Hematopoietic multipotent progenitor cell treated with erythropoietin and hydrocortisone succinate and interleukin-3 and kit ligand, for 8 days (in vitro differentiated cells): Measurements from ENCODE around the gene CYP1A2.
"Not testable (repeated sequence)": the region's sequence is repeated elsewhere in the genome, so short reads cannot be mapped to it uniquely, and the experiment has no call there.

Experiments
- DNase-seq: peaks from one replicate; pipeline ENCODE4 v3.0.0-alpha.2; 2015

CYP1A2 gene, protein sequence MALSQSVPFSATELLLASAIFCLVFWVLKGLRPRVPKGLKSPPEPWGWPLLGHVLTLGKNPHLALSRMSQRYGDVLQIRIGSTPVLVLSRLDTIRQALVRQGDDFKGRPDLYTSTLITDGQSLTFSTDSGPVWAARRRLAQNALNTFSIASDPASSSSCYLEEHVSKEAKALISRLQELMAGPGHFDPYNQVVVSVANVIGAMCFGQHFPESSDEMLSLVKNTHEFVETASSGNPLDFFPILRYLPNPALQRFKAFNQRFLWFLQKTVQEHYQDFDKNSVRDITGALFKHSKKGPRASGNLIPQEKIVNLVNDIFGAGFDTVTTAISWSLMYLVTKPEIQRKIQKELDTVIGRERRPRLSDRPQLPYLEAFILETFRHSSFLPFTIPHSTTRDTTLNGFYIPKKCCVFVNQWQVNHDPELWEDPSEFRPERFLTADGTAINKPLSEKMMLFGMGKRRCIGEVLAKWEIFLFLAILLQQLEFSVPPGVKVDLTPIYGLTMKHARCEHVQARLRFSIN

DNA sequence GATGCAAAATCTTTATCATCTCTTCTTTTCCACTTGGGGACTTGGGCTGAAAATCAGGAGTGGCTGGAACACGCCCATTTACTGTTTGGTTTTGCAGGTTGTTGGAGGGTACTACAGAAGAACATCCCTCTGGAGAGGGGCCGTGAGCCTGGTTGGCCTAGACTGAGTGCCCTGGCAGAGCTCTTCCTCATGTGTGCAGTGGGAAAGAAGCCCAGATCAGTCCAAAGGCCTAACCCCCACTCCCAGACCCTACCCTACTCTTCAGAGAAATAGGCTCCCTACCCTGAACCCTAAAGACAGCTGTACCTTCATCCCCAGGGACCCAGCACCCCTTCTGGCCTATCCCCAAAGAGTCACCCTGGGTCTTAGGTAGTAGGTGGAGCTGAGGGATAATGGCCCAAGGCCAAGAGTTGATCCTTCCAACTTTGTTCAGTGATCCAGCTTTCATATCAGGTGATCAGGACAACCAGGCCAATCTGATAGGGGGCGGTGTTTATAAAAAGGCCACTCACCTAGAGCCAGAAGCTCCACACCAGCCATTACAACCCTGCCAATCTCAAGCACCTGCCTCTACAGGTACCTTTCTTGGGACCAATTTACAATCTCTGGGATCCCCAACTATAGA, at the start of gene CYP1A2:
CYP1A2 (plus strand) TSS at position 524 of the 625 bp plus-strand sequence. CDS start 894 bp downstream, outside the sequence.
- DNase-seq = no peak

DNA sequence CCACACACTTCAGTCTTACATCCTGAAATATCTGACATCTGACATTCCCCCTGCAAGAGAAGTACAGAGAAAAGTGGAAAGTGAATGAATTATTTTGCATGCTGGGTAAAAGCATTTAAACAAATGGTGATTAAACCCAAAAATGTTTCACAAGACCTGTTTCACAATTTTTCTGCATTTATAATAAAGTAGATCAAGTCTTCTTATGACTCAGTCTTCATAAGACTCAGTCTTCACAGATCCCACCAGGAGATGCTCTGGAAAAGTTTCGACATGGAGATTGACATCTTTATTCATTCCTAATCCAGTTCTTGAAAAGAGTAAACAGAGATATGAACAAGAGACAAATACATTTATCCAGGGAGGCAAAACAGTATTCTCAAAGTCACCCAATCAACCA, 39.6 kb upstream of the CYP1A2 start:
- DNase-seq = no peak

DNA sequence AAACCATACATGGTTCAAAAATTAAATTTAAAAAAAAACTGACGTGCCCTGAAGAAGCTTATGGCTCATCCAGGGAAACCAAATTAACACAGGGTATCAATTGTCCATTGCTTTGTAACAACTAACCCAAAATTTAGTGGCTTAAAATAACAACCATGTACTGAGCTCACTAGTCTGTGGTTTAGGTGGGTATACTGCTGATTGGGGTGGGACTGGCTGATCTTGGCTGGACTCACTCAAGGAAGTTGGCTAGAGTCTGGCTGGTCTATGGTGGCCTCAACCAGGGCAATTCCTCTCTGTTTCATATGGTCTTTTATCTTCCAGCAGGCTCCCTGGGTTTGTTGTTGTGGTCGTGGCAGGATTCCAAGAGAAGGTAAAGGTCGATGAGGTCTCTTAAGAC, 38.8 kb upstream of the CYP1A2 start:
- no peak for DNase-seq

DNA sequence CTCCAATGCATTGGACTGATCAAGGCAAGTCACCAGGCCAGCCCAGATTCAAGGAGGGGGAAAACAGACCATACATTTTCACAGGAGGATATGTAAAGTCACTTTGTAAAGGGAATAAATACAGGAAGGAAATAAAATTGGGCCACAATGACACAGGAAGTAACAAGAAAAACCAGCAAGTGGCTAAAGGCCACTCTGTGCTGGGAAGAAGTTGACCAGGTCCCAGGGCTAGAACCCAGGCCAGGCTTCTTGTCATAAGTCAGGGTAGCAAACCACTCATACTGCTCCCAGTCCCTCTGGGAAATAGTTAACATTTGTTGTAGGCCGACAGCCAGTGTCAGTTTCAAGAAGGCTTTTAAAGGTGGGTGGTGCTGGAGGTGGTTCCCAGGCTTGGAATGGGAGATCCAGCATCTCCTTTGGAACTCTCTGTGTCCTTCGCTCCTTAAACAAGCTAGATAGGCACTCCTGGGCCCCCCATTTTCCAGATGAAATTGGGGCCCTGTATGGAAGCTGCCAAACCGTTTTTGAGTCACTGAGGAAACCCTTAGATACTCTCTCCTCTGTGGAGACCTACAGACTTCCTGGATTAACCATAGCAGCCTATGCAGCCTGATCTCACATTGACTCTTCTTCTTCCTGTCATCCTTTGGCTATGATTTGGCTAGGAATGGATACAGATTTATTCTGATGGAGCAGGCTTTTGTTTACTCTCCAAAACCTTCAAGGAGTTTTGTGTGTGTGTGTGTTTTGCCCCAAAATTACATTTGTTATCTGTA, 38.1 kb upstream of the CYP1A2 start:
- no peak for DNase-seq

DNA sequence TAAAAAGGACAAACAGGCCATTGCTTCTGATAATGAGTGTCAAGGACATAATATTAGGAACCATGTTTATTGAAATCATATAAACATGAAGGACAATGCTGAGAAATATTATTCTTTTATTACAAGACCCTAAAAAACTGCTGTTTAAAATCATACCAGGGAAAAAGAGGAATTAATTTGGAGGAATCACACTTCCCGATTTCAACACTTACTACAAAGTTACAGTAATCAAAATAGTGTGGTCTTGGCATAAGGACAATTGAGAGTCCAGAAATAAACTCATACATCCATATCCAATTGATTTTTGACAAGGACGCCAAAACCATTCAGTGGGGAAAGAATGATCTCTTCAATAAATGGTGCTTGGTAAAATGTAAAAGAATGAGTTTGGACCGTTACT, 36.3 kb upstream of the CYP1A2 start:
- no peak for DNase-seq

DNA sequence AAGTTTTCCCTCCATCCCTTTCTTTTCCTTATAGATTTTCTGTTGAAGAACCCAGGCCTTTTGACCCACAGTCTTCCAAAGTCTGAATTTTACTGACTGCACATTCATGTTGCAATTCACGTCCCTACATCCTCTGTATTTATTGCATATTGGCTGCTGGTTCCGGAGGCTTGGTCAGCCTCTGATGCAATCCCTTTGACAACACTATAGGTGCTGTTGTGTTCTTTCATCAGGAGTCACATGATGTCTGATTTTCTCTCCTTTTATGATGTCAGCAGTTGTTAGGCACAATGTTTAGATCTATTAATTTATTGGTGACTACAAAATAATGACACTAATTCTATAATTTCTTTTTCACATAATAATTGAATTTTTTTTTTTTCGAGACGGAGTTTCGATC, 32.0 kb upstream of the CYP1A2 start:
- DNase-seq = no peak

DNA sequence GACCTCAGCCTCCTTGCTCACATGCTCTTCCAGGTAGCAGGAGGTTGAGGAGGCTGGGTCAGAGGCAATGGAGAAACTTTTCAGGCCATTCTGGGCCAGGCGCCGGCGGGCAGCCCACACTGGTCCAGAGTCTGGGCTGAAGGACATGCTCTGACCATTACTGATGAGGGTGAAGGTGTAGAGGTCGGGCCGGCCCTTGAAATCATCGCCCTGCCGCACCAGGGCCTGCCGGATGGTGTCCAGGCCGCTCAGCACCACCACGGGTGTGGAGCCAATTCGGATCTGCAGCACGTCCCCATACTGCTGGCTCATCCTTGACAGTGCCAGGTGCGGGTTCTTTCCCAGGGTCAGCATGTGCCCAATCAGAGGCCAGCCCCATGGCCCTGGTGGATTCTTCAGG, 26.1 kb upstream of the CYP1A2 start:
- no peak for DNase-seq

DNA sequence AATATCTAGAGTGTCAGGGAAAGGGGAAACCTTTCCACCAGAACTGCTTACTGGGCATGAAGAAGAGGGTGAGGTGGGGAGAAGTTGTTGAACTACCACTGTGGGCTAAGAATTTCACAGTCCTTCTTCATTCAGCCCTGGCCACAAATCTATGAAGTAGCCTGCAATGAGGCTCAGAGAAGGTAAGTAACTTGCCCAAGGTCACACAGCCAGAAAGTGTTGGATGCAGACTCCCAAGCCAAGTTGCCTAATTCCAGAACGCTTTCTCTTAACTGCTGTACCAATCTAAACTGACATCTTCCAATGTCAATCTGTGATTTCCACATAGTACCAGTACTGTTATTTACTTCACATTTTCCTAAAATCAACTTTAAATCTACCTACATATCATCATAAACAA, 25.5 kb upstream of the CYP1A2 start:
- no peak for DNase-seq

DNA sequence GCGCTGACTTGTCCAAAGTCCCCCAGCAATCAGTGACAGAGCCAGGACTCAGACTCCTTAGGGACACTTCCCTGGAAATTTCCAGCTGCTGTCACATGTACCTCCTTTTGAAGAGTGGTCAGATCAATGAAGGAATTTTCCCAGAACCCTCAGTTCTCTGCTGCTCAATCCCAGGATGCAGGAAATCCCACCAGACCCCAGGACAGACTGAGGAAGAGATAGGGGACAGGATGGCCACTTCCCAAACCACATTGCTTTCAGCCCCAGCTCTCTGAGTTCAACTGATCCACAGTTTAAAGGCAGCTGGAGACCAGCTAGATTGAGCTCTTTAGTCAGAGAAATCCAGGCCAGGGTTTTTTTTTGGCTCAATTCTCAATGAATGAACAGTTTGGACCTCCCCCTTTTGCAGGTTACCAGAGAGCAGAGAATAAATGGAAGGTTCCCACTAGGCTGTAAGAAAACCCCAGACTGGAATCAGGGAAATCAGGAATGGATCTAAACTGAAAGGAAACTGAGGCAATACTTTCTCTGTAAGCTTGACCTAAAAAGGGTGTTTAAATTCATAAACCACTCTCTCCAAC, 24.8 kb upstream of the CYP1A2 start:
- DNase-seq = peak; percentile 45

DNA sequence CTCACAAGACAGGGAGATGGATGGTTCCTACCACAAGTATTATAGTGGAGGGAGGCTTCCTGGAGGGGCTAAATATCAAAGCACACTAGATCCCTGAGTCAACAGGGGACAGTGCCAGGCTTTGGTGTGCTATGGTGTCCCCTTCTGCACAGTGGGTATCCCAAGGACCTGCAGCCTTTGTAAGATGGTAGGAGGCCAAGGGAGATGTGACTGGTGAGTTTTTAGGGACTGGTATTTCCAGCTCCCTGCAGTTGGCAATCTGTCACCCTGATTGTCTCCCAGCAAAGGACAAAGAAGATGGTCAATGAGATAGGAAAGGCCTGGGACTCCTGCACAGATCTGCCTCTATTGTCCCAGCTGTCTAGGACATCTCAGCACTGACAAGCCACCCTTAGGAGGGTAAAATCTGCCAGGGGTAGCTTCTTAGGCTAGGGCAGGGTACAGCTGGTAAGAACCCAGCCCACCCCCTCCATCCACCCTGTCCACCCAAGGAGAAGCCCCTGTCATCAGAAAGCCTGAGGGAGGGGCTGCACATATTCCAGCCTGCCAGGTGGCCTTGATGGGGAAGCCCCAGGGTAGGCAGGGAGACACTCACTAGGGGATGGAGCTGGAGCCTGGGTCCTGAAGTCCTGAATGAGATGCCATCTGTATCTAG, 23.9 kb upstream of the CYP1A2 start:
- no peak for DNase-seq

DNA sequence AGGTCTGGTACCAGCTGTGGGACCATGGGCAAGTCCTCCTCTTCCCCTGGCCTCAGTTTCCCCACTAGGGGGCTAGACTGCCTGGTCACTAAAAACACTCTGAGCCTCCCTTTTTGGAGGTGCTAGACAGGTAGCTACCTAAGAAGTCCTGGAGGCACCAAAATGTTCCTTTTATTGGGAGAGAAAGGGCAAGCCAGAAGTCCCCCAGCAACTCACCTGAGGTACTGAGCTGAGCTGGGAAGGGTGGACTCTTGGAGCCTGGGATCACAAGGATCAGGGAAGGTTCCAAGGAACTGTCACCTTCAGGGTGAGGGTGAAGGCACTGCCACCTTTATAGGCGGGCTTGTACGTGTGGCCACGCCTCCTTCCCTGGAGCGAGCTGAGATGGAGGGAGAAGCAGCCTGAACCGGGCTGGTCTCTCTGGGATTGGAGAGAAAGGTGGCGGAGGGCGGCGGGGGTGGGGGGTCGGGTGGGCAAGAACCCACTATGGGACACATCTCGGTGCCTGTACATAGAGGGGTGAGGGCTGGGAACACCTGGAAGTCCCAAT, 23.3 kb upstream of the CYP1A2 start, which contains the start of gene CYP1A1:
CYP1A1 (minus strand) TSS at position 304 of the 550 bp plus-strand sequence. CDS start 2,431 bp downstream, outside the sequence.
- DNase-seq = no peak

DNA sequence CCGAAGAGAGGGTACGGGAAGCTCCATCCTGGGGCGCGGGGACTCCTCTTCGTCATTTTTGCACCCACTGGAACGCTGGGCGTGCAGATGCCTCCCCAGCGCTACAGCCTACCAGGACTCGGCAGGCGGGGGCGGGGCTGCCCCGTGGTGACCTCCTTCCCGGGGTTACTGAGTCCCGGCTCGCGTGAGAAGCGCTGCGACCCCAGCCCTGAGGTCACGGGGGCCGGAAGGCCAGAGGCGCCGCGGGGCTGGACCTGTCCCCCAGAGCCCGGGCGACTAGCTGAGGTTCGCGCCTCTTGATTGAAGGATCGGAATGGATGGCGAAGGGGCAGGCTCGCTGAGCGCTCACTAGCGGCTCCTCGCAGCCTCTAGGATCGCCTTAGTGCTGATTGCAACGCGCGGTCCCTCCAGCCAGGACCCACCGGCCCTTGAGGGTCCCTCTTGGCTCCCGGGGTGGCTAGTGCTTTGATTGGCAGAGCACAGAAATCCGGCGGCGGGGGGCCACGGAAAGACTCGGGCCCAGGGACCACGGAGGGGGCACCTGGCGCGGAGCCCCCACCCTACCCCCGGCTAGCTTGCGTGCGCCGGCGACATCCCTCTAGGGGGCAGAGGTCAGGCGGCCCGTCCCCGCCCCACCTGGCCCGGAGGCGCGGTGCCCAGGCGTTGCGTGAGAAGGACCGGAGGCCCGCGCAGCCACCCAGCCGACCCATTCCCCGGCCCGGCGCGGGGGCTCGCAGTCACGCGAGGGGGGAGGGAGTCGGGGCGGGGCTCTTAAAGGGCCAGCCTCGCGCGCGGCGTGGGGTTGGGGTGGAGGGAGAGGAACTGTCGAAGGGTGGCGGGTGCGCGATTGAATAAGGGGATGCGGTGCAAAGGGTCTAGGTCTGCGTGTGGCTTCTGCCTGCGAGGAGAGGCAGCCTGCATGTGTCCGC, 22.5 kb upstream of the CYP1A2 start:
- DNase-seq = no peak

DNA sequence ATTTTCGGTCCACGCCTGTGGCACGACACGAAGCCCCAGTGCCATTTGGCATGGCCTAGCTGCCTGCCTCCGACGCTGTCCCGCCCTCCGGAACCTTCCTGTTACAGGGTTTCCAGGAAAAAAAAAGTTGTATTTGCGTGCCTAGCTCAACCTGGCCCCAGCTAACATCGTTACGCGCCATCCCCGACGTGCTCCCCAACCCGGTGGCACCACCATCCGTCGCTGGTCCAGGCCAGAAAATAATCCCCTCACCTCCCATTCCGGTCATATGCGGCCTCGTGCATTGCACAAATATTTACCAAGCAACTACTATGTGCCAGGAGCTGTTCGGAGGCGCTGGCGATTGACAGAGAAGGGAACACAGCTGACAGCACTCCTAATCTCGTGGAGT, 21.9 kb upstream of the CYP1A2 start:
- no peak for DNase-seq

DNA sequence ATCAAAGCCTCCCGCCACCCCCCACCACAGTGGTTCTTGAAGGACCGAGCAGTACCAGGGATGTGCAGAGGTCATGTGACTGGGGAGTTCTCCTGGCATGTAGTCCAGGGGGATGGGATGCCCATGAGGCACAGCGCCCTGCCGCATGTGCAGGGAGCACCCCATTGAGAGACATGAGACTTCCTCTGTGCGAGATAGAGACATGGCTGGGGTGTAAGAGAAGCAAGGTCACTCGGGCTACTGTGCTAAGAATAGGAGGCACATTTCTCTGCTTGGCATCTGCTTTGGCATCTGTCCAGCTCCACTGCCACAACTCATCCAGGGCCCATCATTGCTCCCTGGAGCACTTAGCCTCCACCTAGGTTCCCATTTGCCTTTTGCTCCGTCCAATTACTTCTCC, 20.9 kb upstream of the CYP1A2 start:
- no peak for DNase-seq

DNA sequence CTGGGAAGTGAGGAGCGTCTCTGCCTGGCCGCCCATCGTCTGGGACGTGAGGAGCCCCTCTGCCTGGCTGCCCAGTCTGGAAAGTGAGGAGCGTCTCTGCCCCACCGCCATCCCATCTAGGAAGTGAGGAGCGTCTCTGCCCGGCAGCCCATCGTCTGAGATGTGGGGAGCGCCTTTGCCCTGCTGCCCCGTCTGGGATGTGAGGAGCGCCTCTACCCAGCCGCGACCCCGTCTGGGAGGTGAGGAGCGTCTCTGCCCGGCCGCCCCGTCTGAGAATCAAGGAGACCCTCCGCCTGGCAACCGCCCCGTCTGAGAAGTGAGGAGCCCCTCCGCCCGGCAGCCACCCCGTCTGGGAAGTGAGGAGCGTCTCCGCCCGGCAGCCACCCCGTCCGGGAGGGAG, 19.9 kb upstream of the CYP1A2 start:
- not testable (repeated sequence) for DNase-seq

DNA sequence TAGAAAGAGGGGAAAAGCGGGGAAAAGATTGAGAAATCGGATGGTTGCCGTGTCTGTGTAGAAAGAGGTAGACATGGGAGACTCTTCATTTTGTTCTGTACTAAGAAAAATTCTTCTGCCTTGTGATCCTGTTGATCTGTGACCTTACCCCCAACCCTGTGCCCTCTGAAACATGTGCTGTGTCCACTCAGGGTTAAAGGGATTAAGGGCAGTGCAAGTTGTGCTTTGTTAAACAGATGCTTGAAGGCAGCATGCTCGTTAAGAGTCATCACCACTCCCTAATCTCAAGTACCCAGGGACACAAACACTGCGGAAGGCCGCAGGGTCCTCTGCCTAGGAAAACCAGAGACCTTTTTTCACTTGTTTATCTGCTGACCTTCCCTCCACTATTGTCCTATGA, 19.3 kb upstream of the CYP1A2 start:
- not testable (repeated sequence) for DNase-seq

DNA sequence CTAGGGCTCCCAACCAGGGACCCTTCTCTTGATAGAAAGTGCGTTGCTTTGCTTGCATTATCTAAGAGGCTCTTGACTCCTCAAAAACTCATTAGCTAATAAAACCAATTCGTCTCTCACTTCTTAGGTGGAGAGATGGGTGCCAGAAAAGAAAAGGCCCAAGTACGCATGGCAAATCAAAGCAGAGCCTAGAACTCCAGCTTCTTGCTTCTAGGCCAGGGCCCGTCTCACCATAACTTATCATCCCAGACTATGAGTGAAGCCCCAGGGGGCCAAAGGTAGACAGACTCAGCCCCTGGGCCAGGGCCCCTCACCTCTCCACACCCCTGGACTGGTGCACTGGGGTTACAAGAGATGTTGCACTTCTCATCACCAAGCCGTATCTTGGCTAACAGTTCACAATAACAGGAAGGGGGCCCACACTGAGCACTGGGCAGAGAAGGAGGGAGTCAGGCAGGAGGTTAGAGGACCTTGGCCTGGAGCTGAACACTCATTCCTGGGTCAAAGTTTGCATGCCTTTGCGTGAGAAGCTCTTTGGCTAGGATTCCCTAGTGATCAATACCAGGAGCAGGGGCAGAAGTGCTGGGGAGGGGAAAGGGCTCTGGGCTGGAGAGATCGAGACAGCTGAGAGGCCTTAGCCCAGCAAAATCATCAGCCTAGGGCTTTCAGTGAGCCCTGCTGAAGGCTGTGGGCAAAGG, 17.9 kb upstream of the CYP1A2 start:
- DNase-seq = no peak

DNA sequence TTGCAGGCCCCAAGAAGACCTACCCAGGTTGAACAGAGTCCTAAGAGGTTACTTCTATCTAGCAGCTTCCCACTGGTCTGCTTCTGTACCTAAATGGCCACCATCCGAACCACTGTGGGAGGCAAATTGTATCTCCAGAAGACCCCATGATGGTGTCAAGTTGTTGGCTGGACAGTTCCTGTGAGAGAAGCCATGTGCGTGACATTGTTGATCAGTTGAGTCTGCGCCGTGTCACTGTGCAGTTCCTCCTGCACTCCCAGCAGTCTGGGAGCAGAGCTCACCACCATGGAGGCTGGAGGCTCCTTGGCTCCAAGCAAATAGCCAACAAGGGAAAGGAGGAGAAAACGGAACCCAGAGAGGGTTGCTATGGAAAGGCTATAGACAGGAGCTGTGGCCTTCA, 15.8 kb upstream of the CYP1A2 start:
- no peak for DNase-seq

DNA sequence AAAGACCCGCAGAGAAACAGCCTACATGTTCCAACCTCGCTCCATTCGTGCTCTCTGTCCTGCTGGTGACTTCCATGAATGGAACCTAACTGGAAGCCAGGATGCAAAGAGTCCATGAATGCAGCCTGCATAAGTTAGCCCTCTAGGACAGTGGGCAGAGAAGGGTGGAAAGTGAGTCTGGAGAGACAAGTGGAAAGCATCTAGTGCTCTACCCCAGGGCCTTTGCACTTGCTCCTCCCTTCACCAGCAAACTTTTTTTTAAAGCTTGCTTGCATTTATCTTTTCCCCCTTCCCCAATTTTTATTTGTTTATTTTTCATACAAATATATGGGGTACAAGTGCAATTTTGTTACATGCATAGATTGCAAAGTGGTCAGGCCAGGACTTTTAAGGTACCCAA, 15.4 kb upstream of the CYP1A2 start:
- DNase-seq = no peak

DNA sequence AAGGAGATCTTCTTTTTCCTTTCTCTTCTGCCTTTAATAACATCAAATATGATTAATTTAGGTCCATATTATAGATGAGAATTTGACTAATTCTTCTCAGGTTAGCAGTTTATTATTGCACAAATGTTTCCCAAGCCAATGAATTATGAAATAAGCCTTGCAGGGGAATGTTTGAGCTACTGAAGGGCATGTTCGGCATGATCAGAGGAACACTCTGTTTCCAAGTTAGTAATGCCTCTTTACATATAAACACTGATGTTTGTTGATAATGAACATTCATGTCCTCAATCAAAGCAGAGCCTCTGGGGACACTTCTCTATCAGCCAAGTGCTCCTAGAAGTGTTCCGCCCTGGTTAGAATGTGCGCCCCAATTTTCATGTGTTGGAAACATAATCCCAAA, 13.3 kb upstream of the CYP1A2 start:
- DNase-seq = no peak
